SK-N-MC (cell line): ENCODE measurements around the gene AKR1B1.

Source experiments
- EZH2 ChIP-seq: fragments of 200-600 bp; sonication (generic); IDR thresholded peaks from one replicate; pipeline ENCODE4 v1.6.1; 2017; ENCODE audit warnings: antibody characterized with exemption
- POLR2AphosphoS5 ChIP-seq: IDR thresholded peaks from 2 replicates; pipeline ENCODE4 v1.6.1; 2012; ENCODE audit warnings: mild to moderate bottlenecking, low read depth, low read length, borderline replicate concordance

- no peak for TF ChIP-seq POLR2AphosphoS5
- TF ChIP-seq EZH2: no peak
Observed at GRCh38 chr7:134482858-134483257, 24.0 kb upstream of the AKR1B1 start.
